Gastroesophageal sphincter (tissue), 3 donors: ENCODE measurements around the gene ARHGAP30.

Experiments
- POLR2A ChIP-seq, 2 donors: fragments of 450-650 bp; IDR thresholded peaks; one replicate each; pipeline ENCODE4 v1.6.1; 2017; ENCODE audit warnings: antibody characterized with exemption in 2 of 2, mild to moderate bottlenecking in 2 of 2, moderate library complexity in 1 of 2
- TF ChIP-seq, protein P1 (sequence below), 4 experiments: fragments of 200-600 bp in 2 of 4; fragments of 450-650 bp in 2 of 4; sonication (generic) in 1 of 4; IDR thresholded peaks; one replicate each; pipeline ENCODE4 v1.5.1; 2017 to 2019; ENCODE audit warnings: antibody characterized with exemption in 4 of 4, mild to moderate bottlenecking in 2 of 4, moderate library complexity in 2 of 4

DNA sequence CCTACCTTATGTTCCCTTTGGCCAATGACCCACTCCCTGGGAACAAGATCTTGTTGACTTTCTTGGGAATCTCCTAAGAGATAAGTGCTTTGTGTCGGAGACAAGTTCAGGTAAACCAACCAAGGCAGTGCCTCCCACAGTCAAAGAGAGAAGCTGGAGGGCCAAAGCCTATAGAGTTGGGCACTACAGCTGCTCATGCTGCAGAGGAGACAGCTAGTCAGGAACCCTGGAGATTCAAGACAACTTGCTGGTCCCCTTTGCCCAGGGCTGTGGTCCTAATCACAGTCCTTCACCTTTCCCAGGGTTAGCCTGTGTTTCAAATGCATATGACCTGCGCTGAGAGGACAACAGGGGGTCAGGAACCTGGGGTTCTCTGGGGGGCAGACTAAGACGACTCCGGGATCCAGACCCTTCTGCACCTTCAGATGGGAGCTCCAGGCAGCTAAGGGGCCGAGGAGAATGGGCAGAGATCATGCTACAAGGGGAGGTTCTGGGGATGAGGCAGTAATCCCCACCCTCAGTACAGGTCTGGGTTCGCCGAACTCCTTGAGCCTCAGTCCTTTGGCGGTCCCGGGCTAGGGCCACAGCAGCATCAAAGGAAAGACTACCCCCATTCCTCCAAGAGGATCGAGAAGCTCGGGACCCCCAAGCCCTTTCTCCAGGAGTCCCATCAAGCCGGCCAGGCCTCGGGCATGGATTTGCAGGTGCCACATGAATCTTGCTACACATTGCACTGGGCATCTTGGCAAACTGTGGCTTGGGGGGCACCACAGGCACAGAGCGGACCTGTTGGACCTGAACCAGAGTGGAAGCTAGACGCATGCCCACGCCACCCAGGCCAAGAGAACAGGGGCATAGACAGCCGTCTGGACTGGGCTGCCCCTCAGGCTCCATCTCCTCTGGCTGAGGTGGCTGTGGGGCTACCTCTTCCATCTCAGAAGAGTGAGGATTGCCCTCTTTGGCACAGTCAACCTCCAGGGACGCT, 22.0 kb downstream of the ARHGAP30 start:
- TF ChIP-seq POLR2A (IDR thresholded peaks at IDR 0.05), result no peak
- TF ChIP-seq, protein P1, sequence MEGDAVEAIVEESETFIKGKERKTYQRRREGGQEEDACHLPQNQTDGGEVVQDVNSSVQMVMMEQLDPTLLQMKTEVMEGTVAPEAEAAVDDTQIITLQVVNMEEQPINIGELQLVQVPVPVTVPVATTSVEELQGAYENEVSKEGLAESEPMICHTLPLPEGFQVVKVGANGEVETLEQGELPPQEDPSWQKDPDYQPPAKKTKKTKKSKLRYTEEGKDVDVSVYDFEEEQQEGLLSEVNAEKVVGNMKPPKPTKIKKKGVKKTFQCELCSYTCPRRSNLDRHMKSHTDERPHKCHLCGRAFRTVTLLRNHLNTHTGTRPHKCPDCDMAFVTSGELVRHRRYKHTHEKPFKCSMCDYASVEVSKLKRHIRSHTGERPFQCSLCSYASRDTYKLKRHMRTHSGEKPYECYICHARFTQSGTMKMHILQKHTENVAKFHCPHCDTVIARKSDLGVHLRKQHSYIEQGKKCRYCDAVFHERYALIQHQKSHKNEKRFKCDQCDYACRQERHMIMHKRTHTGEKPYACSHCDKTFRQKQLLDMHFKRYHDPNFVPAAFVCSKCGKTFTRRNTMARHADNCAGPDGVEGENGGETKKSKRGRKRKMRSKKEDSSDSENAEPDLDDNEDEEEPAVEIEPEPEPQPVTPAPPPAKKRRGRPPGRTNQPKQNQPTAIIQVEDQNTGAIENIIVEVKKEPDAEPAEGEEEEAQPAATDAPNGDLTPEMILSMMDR (IDR thresholded peaks at IDR 0.05), result no peak
